NCI-H2196 (cell line): Measurements from ENCODE around the gene MGAT4B.

Experiments used
- DNase-seq: peaks from one replicate; lab custom pipeline; 2025; ENCODE audit not compliant: unreplicated experiment; lab: John Stamatoyannopoulos, UW

Gene MGAT4B

GRCh38 chr5:179827680-179828079 is 21.0 kb upstream of the MGAT4B start:
- DNase-seq: no peak

GRCh38 chr5:179825655-179826182 is 19.1 kb upstream of the MGAT4B start:
- DNase-seq: no peak

- DNase-seq: no peak
These were observed 18.1 kb upstream of the MGAT4B start for GRCh38 chr5:179824745-179825112.

- no peak for DNase-seq
These were observed 17.5 kb upstream of the MGAT4B start for GRCh38 chr5:179823937-179824744.

GRCh38 chr5:179822444-179822990 is 15.9 kb upstream of the MGAT4B start:
- DNase-seq: no peak

GRCh38 chr5:179822059-179822432 is 15.4 kb upstream of the MGAT4B start:
- DNase-seq: no peak

- peak; percentile 92 for DNase-seq
These were observed 14.8 kb upstream of the MGAT4B start for GRCh38 chr5:179821298-179822058.

- peak; percentile 80 for DNase-seq
These were observed 14.0 kb upstream of the MGAT4B start, which contains the start of gene SQSTM1 for GRCh38 chr5:179820483-179821297. TSS of gene SQSTM1 (plus strand) at chr5:179820905. CDS start at chr5:179820937, 32 bp downstream.

- DNase-seq: peak; percentile 41
These were observed 13.4 kb upstream of the MGAT4B start for GRCh38 chr5:179820127-179820482.

GRCh38 chr5:179819296-179820126 is 12.8 kb upstream of the MGAT4B start:
- DNase-seq: peak; percentile 75

GRCh38 chr5:179818746-179819295 is 12.2 kb upstream of the MGAT4B start:
- peak; percentile 92 for DNase-seq

GRCh38 chr5:179817890-179818745 is 11.5 kb upstream of the MGAT4B start:
- DNase-seq: no peak

GRCh38 chr5:179817470-179817840 is 10.8 kb upstream of the MGAT4B start:
- DNase-seq: no peak

- no peak for DNase-seq
These were observed 10.3 kb upstream of the MGAT4B start for GRCh38 chr5:179816796-179817469.

GRCh38 chr5:179816401-179816795 is 9.7 kb upstream of the MGAT4B start:
- DNase-seq: no peak

GRCh38 chr5:179815491-179816249 is 9.0 kb upstream of the MGAT4B start:
- DNase-seq: no peak

GRCh38 chr5:179814090-179814489 is 7.4 kb upstream of the MGAT4B start:
- DNase-seq: no peak
